GM18907 (cell line): ENCODE data around the gene KRT14.
"Not testable (repeated sequence)": the region's sequence is repeated elsewhere in the genome, so short reads cannot be mapped to it uniquely, and the experiment has no call there.

Source experiments
- ATAC-seq: cut with Tn5 transposase; IDR thresholded peaks from one replicate; pipeline ENCODE4 v1.9.1; 2021; ENCODE audit warnings: mild to moderate bottlenecking, moderate library complexity; ENCODE audit not compliant: unreplicated experiment

KRT14 gene

GRCh38 chr17:41586863-41587495 lies at the start of gene KRT14:
TSS of gene KRT14 (minus strand) at chr17:41586895. CDS start at chr17:41586834, 61 bp downstream.
- no peak for ATAC-seq

GRCh38 chr17:41635121-41636097 lies 48.7 kb upstream of the KRT14 start:
- no peak for ATAC-seq

- ATAC-seq: no peak
Measured at GRCh38 chr17:41634639-41635038, 47.9 kb upstream of the KRT14 start.

- ATAC-seq: no peak
Measured at GRCh38 chr17:41633556-41634199, 47.0 kb upstream of the KRT14 start.

- ATAC-seq: no peak
Measured at GRCh38 chr17:41632482-41633105, 45.9 kb upstream of the KRT14 start.

GRCh38 chr17:41631898-41632285 lies 45.2 kb upstream of the KRT14 start:
- ATAC-seq: no peak

GRCh38 chr17:41631025-41631897 lies 44.6 kb upstream of the KRT14 start:
- ATAC-seq: no peak

GRCh38 chr17:41629826-41630670 lies 43.4 kb upstream of the KRT14 start:
- no peak for ATAC-seq

GRCh38 chr17:41629316-41629715 lies 42.6 kb upstream of the KRT14 start:
- no peak for ATAC-seq

GRCh38 chr17:41628621-41629255 lies 42.0 kb upstream of the KRT14 start:
- ATAC-seq: not testable (repeated sequence)

GRCh38 chr17:41628073-41628370 lies 41.3 kb upstream of the KRT14 start:
- ATAC-seq: not testable (repeated sequence)

- no peak for ATAC-seq
Measured at GRCh38 chr17:41627316-41628072, 40.8 kb upstream of the KRT14 start.

- ATAC-seq: not testable (repeated sequence)
Measured at GRCh38 chr17:41626914-41627295, 40.2 kb upstream of the KRT14 start.

GRCh38 chr17:41626028-41626913 lies 39.6 kb upstream of the KRT14 start:
- not testable (repeated sequence) for ATAC-seq

- ATAC-seq: no peak
Measured at GRCh38 chr17:41625602-41626001, 38.9 kb upstream of the KRT14 start.

GRCh38 chr17:41624208-41625101 lies 37.8 kb upstream of the KRT14 start, which contains the start of gene KRT17:
TSS of gene KRT17 (minus strand) at chr17:41624575. CDS start at chr17:41624509, 66 bp downstream.
- ATAC-seq: no peak
